Measurements from ENCODE around the gene PPM1H.

PPM1H gene

GRCh38 chr12:62705846-62706245 lies 229.1 kb downstream of the PPM1H start:
- H3K4me3 ChIP-seq (ENCODE audit: low read length in 2 of 2): no peak overlapping the region
- no peak overlapping the region for H3K18ac ChIP-seq (ENCODE audit: low read length)
- no peak overlapping the region for H3K4me2 ChIP-seq (ENCODE audit: insufficient read depth, low read length, poor library complexity, severe bottlenecking)
- H3K14ac ChIP-seq (ENCODE audit: low read length): no peak overlapping the region
- H3K9ac ChIP-seq (ENCODE audit: low read depth, low read length, poor library complexity): no peak overlapping the region
- no peak overlapping the region for H3K23ac ChIP-seq (ENCODE audit: low read depth, low read length, poor library complexity)
- no peak overlapping the region for H4K8ac ChIP-seq (ENCODE audit: low read depth, low read length)
- no peak overlapping the region for H3K4ac ChIP-seq (ENCODE audit: low read length)
- H3K79me1 ChIP-seq (ENCODE audit: low read depth, low read length): no peaks in the 10 kb centered on the region
- no peak overlapping the region for H2BK120ac ChIP-seq (ENCODE audit: low read depth, low read length)
- DNase-seq (ENCODE audit: low spot score): no peak
- no peak overlapping the region for H3K27ac ChIP-seq (replicated peaks; ENCODE audit: low read length)
- H2BK12ac ChIP-seq (ENCODE audit: low read length): no peak overlapping the region
- H2AK5ac ChIP-seq (ENCODE audit: low read depth, low read length): no peak overlapping the region
- no peak overlapping the region for H2BK5ac ChIP-seq (ENCODE audit: low read length)
- H3K4me1 ChIP-seq (ENCODE audit: control insufficient read depth in 2 of 2, insufficient read depth in 1 of 2, low read depth in 1 of 2, low read length in 2 of 2): peaks cover 18 to 35% of the 10 kb centered on the region in 2 donors
- no peaks in the 10 kb centered on the region for H3K36me3 ChIP-seq (replicated peaks in 1 of 2; ENCODE audit: control insufficient read depth in 2 of 2, insufficient read depth in 2 of 2, low read length in 2 of 2)
- no peak overlapping the region for H4K91ac ChIP-seq (ENCODE audit: low read depth, low read length, poor library complexity)
- H3K27me3 ChIP-seq (ENCODE audit: control insufficient read depth in 3 of 3, insufficient read depth in 3 of 3, low read depth in 1 of 3, low read length in 3 of 3): no peaks in the 10 kb centered on the region
- no peak overlapping the region for H2AFZ ChIP-seq (ENCODE audit: low read length)
- H2BK15ac ChIP-seq (ENCODE audit: low read length): no peak overlapping the region
- WGBS, 2 donors (ENCODE audit: extremely low coverage in 2 of 2, insufficient read length in 2 of 2, insufficient replicate concordance in 1 of 2): no CpG with 5 or more reads among the region's 4 CpGs
- no peaks in the 10 kb centered on the region for H3K9me3 ChIP-seq (replicated peaks in 1 of 2; ENCODE audit: control insufficient read depth in 2 of 2, insufficient read depth in 1 of 2, low read depth in 1 of 2, low read length in 2 of 2)

- no peak overlapping the region for H2BK12ac ChIP-seq (ENCODE audit: low read length)
- H2BK15ac ChIP-seq (ENCODE audit: low read length): no peak overlapping the region
- no peak overlapping the region for H3K4me2 ChIP-seq (ENCODE audit: insufficient read depth, low read length, poor library complexity, severe bottlenecking)
- H3K4ac ChIP-seq (ENCODE audit: low read length): no peak overlapping the region
- no peak overlapping the region for H4K91ac ChIP-seq (ENCODE audit: low read depth, low read length, poor library complexity)
- WGBS, 2 donors (ENCODE audit: extremely low coverage in 2 of 2, insufficient read length in 2 of 2, insufficient replicate concordance in 1 of 2): no CpG with 5 or more reads among the region's 4 CpGs
- no peak overlapping the region for H4K8ac ChIP-seq (ENCODE audit: low read depth, low read length)
- H3K79me1 ChIP-seq (ENCODE audit: low read depth, low read length): no peaks in the 10 kb centered on the region
- peaks cover 0 to 6% of the 10 kb centered on the region in 2 donors for H3K9me3 ChIP-seq (replicated peaks in 1 of 2; ENCODE audit: control insufficient read depth in 2 of 2, insufficient read depth in 1 of 2, low read depth in 1 of 2, low read length in 2 of 2)
- no peak overlapping the region for H2BK5ac ChIP-seq (ENCODE audit: low read length)
- H3K27me3 ChIP-seq (ENCODE audit: control insufficient read depth in 3 of 3, insufficient read depth in 3 of 3, low read depth in 1 of 3, low read length in 3 of 3): no peaks in the 10 kb centered on the region
- no peak overlapping the region for H3K9ac ChIP-seq (ENCODE audit: low read depth, low read length, poor library complexity)
- H3K4me3 ChIP-seq (ENCODE audit: low read length in 2 of 2): no peak overlapping the region
- no peaks in the 10 kb centered on the region for H3K36me3 ChIP-seq (replicated peaks in 1 of 2; ENCODE audit: control insufficient read depth in 2 of 2, insufficient read depth in 2 of 2, low read length in 2 of 2)
- H3K18ac ChIP-seq (ENCODE audit: low read length): no peak overlapping the region
- no peak overlapping the region for H3K23ac ChIP-seq (ENCODE audit: low read depth, low read length, poor library complexity)
- H3K4me1 ChIP-seq (ENCODE audit: control insufficient read depth in 2 of 2, insufficient read depth in 1 of 2, low read depth in 1 of 2, low read length in 2 of 2): peaks cover 16 to 30% of the 10 kb centered on the region in 2 donors
- H3K27ac ChIP-seq (replicated peaks; ENCODE audit: low read length): peak overlapping the region; percentile 1
- peak overlapping the region; percentile 76 for H2AFZ ChIP-seq (ENCODE audit: low read length)
- H3K14ac ChIP-seq (ENCODE audit: low read length): no peak overlapping the region
- no peak overlapping the region for H2AK5ac ChIP-seq (ENCODE audit: low read depth, low read length)
- no peak for DNase-seq (ENCODE audit: low spot score)
- H2BK120ac ChIP-seq (ENCODE audit: low read depth, low read length): no peak overlapping the region
Measured at GRCh38 chr12:62703011-62703380, 232.0 kb downstream of the PPM1H start.

- Histone ChIP-seq H3K9ac (ENCODE audit: low read depth, low read length, poor library complexity) (no peak overlapping the region), H2BK5ac (ENCODE audit: low read length) (no peak overlapping the region), H3K18ac (ENCODE audit: low read length) (no peak overlapping the region), H3K4ac (ENCODE audit: low read length) (no peak overlapping the region), H3K9me3 (replicated peaks in 1 of 2; ENCODE audit: control insufficient read depth in 2 of 2, insufficient read depth in 1 of 2, low read depth in 1 of 2, low read length in 2 of 2) (peaks cover 0 to 6% of the 10 kb centered on the region in 2 donors), H3K36me3 (replicated peaks in 1 of 2; ENCODE audit: control insufficient read depth in 2 of 2, insufficient read depth in 2 of 2, low read length in 2 of 2) (no peaks in the 10 kb centered on the region), H3K27me3 (ENCODE audit: control insufficient read depth in 3 of 3, insufficient read depth in 3 of 3, low read depth in 1 of 3, low read length in 3 of 3) (no peaks in the 10 kb centered on the region), H4K8ac (ENCODE audit: low read depth, low read length) (no peak overlapping the region), H4K91ac (ENCODE audit: low read depth, low read length, poor library complexity) (no peak overlapping the region), H3K23ac (ENCODE audit: low read depth, low read length, poor library complexity) (no peak overlapping the region), H2BK12ac (ENCODE audit: low read length) (no peak overlapping the region), H3K4me1 (ENCODE audit: control insufficient read depth in 2 of 2, insufficient read depth in 1 of 2, low read depth in 1 of 2, low read length in 2 of 2) (peaks cover 16 to 30% of the 10 kb centered on the region in 2 donors), H2BK15ac (ENCODE audit: low read length) (no peak overlapping the region), H2AK5ac (ENCODE audit: low read depth, low read length) (no peak overlapping the region), H2AFZ (ENCODE audit: low read length) (no peak overlapping the region), H3K4me2 (ENCODE audit: insufficient read depth, low read length, poor library complexity, severe bottlenecking) (no peak overlapping the region), H3K27ac (replicated peaks; ENCODE audit: low read length) (no peak overlapping the region), H3K14ac (ENCODE audit: low read length) (no peak overlapping the region), H3K4me3 (ENCODE audit: low read length in 2 of 2) (no peak overlapping the region), H3K79me1 (ENCODE audit: low read depth, low read length) (no peaks in the 10 kb centered on the region), H2BK120ac (ENCODE audit: low read depth, low read length) (no peak overlapping the region)
- no peak for DNase-seq (ENCODE audit: low spot score)
- no CpG with 5 or more reads among the region's 5 CpGs for WGBS, 2 donors (ENCODE audit: extremely low coverage in 2 of 2, insufficient read length in 2 of 2, insufficient replicate concordance in 1 of 2)
Measured at GRCh38 chr12:62701492-62701891, 233.5 kb downstream of the PPM1H start.

- Histone ChIP-seq H3K36me3 (replicated peaks in 1 of 2; ENCODE audit: control insufficient read depth in 2 of 2, insufficient read depth in 2 of 2, low read length in 2 of 2) (no peaks in the 10 kb centered on the region), H3K27ac (replicated peaks; ENCODE audit: low read length) (no peak overlapping the region), H3K79me1 (ENCODE audit: low read depth, low read length) (no peaks in the 10 kb centered on the region), H2BK5ac (ENCODE audit: low read length) (no peak overlapping the region), H4K8ac (ENCODE audit: low read depth, low read length) (no peak overlapping the region), H3K4ac (ENCODE audit: low read length) (no peak overlapping the region), H3K9ac (ENCODE audit: low read depth, low read length, poor library complexity) (no peak overlapping the region), H3K4me2 (ENCODE audit: insufficient read depth, low read length, poor library complexity, severe bottlenecking) (no peak overlapping the region), H3K4me1 (ENCODE audit: control insufficient read depth in 2 of 2, insufficient read depth in 1 of 2, low read depth in 1 of 2, low read length in 2 of 2) (peaks cover 18 to 30% of the 10 kb centered on the region in 2 donors), H3K4me3 (ENCODE audit: low read length in 2 of 2) (no peak overlapping the region), H4K91ac (ENCODE audit: low read depth, low read length, poor library complexity) (no peak overlapping the region), H2AK5ac (ENCODE audit: low read depth, low read length) (no peak overlapping the region), H3K14ac (ENCODE audit: low read length) (no peak overlapping the region), H2BK120ac (ENCODE audit: low read depth, low read length) (no peak overlapping the region), H3K18ac (ENCODE audit: low read length) (no peak overlapping the region), H2BK12ac (ENCODE audit: low read length) (no peak overlapping the region), H3K9me3 (replicated peaks in 1 of 2; ENCODE audit: control insufficient read depth in 2 of 2, insufficient read depth in 1 of 2, low read depth in 1 of 2, low read length in 2 of 2) (peaks cover 0 to 6% of the 10 kb centered on the region in 2 donors), H2BK15ac (ENCODE audit: low read length) (no peak overlapping the region), H3K27me3 (ENCODE audit: control insufficient read depth in 3 of 3, insufficient read depth in 3 of 3, low read depth in 1 of 3, low read length in 3 of 3) (no peaks in the 10 kb centered on the region), H2AFZ (ENCODE audit: low read length) (no peak overlapping the region), H3K23ac (ENCODE audit: low read depth, low read length, poor library complexity) (no peak overlapping the region)
- no CpG with 5 or more reads among the region's 5 CpGs for WGBS, 2 donors (ENCODE audit: extremely low coverage in 2 of 2, insufficient read length in 2 of 2, insufficient replicate concordance in 1 of 2)
- DNase-seq (ENCODE audit: low spot score): no peak
Measured at GRCh38 chr12:62700091-62700880, 234.7 kb downstream of the PPM1H start.

All from neuronal stem cell (in vitro differentiated cells).